Lower lobe of right lung (tissue), 2 donors: Measurements from ENCODE around the gene ASTN2. TPM values are rescaled to one million over a fixed set of nuclear protein-coding genes. Genes with fewer than 3 reads are reported as not detected.

Source experiments
- ATAC-seq, 2 donors: fragments of 200-7000 bp; cut with Tn5 transposase; one replicate each; pipeline ENCODE4 v1.9.1; 2020 to 2022; ENCODE audit warnings: mild to moderate bottlenecking in 2 of 2, moderate library complexity in 2 of 2
- DNase-seq: peaks from one replicate; pipeline ENCODE4 v3.0.0-alpha.2; 2020
- H3K27ac ChIP-seq: fragments of 200-600 bp; one replicate; pipeline ENCODE4 v1.8.0; 2022
- H3K27me3 ChIP-seq: fragments of 200-600 bp; one replicate; pipeline ENCODE4 v1.8.0; 2022; ENCODE audit warnings: low read depth
- H3K36me3 ChIP-seq: fragments of 200-600 bp; one replicate; pipeline ENCODE4 v1.8.0; 2022; ENCODE audit warnings: mild to moderate bottlenecking
- H3K4me1 ChIP-seq: fragments of 200-600 bp; one replicate; pipeline ENCODE4 v1.8.0; 2022
- H3K4me3 ChIP-seq: fragments of 200-600 bp; one replicate; pipeline ENCODE4 v1.8.0; 2022; ENCODE audit warnings: mild to moderate bottlenecking
- H3K9me3 ChIP-seq: fragments of 200-600 bp; one replicate; pipeline ENCODE4 v1.8.0; 2022
- CTCF ChIP-seq: fragments of 200-600 bp; IDR thresholded peaks from one replicate; pipeline ENCODE4 v1.8.0; 2022; ENCODE audit warnings: antibody characterized with exemption, mild to moderate bottlenecking
- intact Hi-C: fragments of 100-400 bp; cut with DNase I; formaldehyde crosslinking; loops from one replicate; pipeline ENCODE4 v1.11.0; 2022
- long read RNA-seq: library from polyadenylated mRNA; unstranded; transcript quantifications from one replicate; pipeline ENCODE4 v2.0.0, GENCODE V29; 2021
- total RNA-seq: library from RNA; stranded (reverse); fragmentation: NEBNext Ultra II Directional; extraction: Animal tissue kit (Norgen Biotek cat#: 25700); gene quantifications from one replicate; pipeline ENCODE4 v1.2.1, GENCODE V29; 2021
- donor health status: DM: no; HTN: yes; CAD: no; lungs with severe emphysema.

Gene ASTN2
- total RNA-seq: 4.3 TPM
- long read RNA-seq, full-length matches to known transcripts: 1 of 19 reads
- long read RNA-seq, partial matches to known transcripts: 7 of 19 reads
- long read RNA-seq, other reads (novel, unspliced or antisense): 11 of 19 reads

DNA sequence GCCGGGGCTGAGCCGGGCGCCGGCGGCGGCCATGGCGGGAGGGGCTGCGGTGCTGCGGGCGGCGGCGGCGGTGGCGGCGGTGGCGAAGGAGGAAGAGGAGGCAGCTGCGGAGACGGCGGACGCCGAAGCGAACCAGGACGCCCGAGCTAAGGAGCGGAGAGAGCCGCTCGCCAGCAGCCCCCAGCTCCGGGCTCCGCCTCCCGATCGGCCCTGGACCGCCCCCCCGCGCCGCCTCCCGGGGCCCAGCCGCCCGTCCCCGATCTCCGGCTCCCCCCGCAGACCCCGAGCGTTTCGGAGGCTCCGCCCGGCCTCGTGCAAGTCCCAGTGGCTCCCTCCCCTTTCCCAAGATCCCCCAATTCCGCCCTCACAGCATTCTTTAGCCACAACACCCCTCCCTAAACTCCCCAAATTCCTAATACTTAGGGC lies at the start of gene ASTN2:
ASTN2 (minus strand) TSS at position 152 of the 426 bp plus-strand sequence; CDS start at position 33, 119 bp downstream.
- intact Hi-C loops: no loop called here
- DNase-seq (no peak), ATAC-seq (peak in 1 of 2 donors; percentile 20)
- Histone ChIP-seq H3K36me3 (no peaks in the 10 kb centered on the region), H3K9me3 (no peaks in the 10 kb centered on the region), H3K4me1 (no peaks in the 10 kb centered on the region), H3K4me3 (peak within 1 kb of the TSS; percentile 40), H3K27ac (no peak within 1 kb of the TSS), H3K27me3 (peaks cover 69% of the 10 kb centered on the region)
- no peak for TF ChIP-seq CTCF

GRCh38 chr9:117462861-117463260 lies 48.0 kb upstream of the ASTN2 start:
- Histone ChIP-seq H3K27me3 (no peaks in the 10 kb centered on the region), H3K27ac (no peak overlapping the region), H3K9me3 (no peaks in the 10 kb centered on the region), H3K4me3 (no peak overlapping the region), H3K4me1 (no peaks in the 10 kb centered on the region), H3K36me3 (no peaks in the 10 kb centered on the region)
- TF ChIP-seq CTCF: no peak
- ATAC-seq (no peak), DNase-seq (no peak)
- intact Hi-C loops: no loop called here

DNA sequence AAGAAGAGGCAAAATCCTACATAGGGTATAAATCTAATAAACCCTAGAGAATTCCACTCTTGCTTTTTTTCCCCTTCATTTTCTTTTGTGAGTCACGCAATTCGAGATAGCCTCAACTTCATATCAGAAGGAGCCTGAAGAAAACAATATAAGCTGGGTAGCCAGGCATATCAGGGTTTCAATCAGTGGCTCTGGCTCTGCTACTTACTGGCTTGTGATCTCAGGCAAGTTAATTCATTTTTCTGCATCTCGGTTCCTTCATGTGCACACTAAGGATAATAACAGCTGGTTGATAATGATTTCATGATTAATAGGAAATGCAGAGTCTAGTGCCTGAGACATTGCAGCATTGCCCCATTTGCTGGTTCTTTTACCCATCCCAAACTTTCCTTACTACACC lies 46.5 kb upstream of the ASTN2 start:
- TF ChIP-seq CTCF: no peak
- H3K27me3 ChIP-seq: no peaks in the 10 kb centered on the region
- ATAC-seq (no peak), DNase-seq (no peak)
- intact Hi-C loops: no loop called here
- no peak overlapping the region for H3K4me3 ChIP-seq
- H3K27ac ChIP-seq: no peak overlapping the region
- H3K4me1 ChIP-seq: no peaks in the 10 kb centered on the region
- H3K9me3 ChIP-seq: no peaks in the 10 kb centered on the region
- no peaks in the 10 kb centered on the region for H3K36me3 ChIP-seq

- DNase-seq (no peak), ATAC-seq (no peak)
- no peaks in the 10 kb centered on the region for H3K36me3 ChIP-seq
- no peak overlapping the region for H3K27ac ChIP-seq
- no peaks in the 10 kb centered on the region for H3K27me3 ChIP-seq
- H3K9me3 ChIP-seq: no peaks in the 10 kb centered on the region
- no peaks in the 10 kb centered on the region for H3K4me1 ChIP-seq
- no peak overlapping the region for H3K4me3 ChIP-seq
- intact Hi-C loops: no loop called here
- TF ChIP-seq CTCF: no peak
These were observed 45.9 kb upstream of the ASTN2 start for GRCh38 chr9:117460743-117461142.

DNA sequence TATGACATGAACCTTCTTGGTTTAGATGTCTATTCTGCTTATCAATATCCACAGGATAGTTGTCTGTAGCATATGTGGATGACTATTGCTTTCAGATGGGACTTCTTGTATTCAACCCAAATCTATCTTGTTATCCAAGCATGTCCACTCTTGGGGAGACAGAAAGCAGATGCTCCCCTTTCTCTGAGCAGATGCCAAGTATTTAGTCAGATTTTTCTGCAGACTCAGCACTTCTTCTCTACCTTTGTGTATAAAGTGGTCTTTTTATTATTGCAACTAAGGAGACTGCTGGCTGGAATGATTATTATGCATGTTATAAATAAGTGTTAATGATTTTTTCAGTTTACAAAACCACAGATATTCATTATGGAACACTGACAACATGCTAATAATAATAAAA lies 45.1 kb upstream of the ASTN2 start:
- Histone ChIP-seq H3K27ac (no peak overlapping the region), H3K4me3 (no peak overlapping the region), H3K9me3 (no peaks in the 10 kb centered on the region), H3K27me3 (no peaks in the 10 kb centered on the region), H3K4me1 (no peaks in the 10 kb centered on the region), H3K36me3 (no peaks in the 10 kb centered on the region)
- intact Hi-C loops: no loop called here
- no peak for DNase-seq
- ATAC-seq: no peak
- TF ChIP-seq CTCF: no peak

GRCh38 chr9:117458066-117458465 lies 43.2 kb upstream of the ASTN2 start:
- H3K4me3 ChIP-seq: no peak overlapping the region
- no peaks in the 10 kb centered on the region for H3K4me1 ChIP-seq
- DNase-seq (no peak), ATAC-seq (no peak)
- intact Hi-C loops: no loop called here
- no peak for TF ChIP-seq CTCF
- no peaks in the 10 kb centered on the region for H3K9me3 ChIP-seq
- no peak overlapping the region for H3K27ac ChIP-seq
- H3K27me3 ChIP-seq: no peaks in the 10 kb centered on the region
- H3K36me3 ChIP-seq: no peaks in the 10 kb centered on the region
